ENCODE data around the gene DOCK9. TPM values are rescaled to one million over a fixed set of nuclear protein-coding genes. Genes with fewer than 3 reads are reported as not detected.

Gene DOCK9
- total RNA-seq, 1 donor from 2014 or later: 45.9 TPM

GRCh38 chr13:98783856-98784478 lies 193.9 kb downstream of the DOCK9 start:
- Mint-ChIP-seq H3K36me3 (ENCODE audit: low read depth) (peaks cover 2% of the 10 kb centered on the region), H3K27ac (ENCODE audit: unreplicated experiment) (no peak overlapping the region), H3K4me3 (ENCODE audit: unreplicated experiment) (no peak overlapping the region), H3K27me3 (ENCODE audit: low read depth) (peaks cover 12% of the 10 kb centered on the region), H3K4me1 (ENCODE audit: low read depth) (peaks cover 2% of the 10 kb centered on the region), H3K9me3 (ENCODE audit: low read depth) (peaks cover 6% of the 10 kb centered on the region)
- DNase-seq (ENCODE audit: low spot score): no peak
- TF ChIP-seq, protein P1, sequence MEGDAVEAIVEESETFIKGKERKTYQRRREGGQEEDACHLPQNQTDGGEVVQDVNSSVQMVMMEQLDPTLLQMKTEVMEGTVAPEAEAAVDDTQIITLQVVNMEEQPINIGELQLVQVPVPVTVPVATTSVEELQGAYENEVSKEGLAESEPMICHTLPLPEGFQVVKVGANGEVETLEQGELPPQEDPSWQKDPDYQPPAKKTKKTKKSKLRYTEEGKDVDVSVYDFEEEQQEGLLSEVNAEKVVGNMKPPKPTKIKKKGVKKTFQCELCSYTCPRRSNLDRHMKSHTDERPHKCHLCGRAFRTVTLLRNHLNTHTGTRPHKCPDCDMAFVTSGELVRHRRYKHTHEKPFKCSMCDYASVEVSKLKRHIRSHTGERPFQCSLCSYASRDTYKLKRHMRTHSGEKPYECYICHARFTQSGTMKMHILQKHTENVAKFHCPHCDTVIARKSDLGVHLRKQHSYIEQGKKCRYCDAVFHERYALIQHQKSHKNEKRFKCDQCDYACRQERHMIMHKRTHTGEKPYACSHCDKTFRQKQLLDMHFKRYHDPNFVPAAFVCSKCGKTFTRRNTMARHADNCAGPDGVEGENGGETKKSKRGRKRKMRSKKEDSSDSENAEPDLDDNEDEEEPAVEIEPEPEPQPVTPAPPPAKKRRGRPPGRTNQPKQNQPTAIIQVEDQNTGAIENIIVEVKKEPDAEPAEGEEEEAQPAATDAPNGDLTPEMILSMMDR (IDR thresholded peaks at IDR 0.05): no peak

DNA sequence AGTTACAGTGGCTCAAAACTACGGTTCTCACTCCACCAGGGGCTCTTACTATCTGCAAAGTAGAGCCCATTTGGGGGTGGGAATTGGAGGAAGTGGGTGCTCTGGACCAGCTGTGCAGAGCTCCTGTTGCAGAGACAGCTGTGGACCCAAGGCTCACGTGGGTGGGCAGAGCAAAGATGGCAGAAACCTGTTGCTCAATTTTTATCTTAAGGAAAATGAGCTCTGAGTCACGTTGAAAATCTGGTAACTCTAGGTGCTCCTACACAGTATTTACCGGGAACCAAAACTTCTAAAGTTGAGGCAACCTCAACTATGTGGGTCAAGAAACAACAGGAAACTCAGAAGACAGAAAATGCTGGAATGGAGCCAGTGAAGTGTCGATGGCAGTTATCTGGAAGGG lies 195.2 kb downstream of the DOCK9 start:
- TF ChIP-seq, protein P1 (IDR thresholded peaks at IDR 0.05): no peak
- Mint-ChIP-seq H3K9me3 (ENCODE audit: low read depth) (peaks cover 6% of the 10 kb centered on the region), H3K36me3 (ENCODE audit: low read depth) (peaks cover 2% of the 10 kb centered on the region), H3K27me3 (ENCODE audit: low read depth) (peaks cover 11% of the 10 kb centered on the region), H3K4me1 (ENCODE audit: low read depth) (peaks cover 2% of the 10 kb centered on the region), H3K4me3 (ENCODE audit: unreplicated experiment) (no peak overlapping the region), H3K27ac (ENCODE audit: unreplicated experiment) (no peak overlapping the region)
- no peak for DNase-seq (ENCODE audit: low spot score)

DNA sequence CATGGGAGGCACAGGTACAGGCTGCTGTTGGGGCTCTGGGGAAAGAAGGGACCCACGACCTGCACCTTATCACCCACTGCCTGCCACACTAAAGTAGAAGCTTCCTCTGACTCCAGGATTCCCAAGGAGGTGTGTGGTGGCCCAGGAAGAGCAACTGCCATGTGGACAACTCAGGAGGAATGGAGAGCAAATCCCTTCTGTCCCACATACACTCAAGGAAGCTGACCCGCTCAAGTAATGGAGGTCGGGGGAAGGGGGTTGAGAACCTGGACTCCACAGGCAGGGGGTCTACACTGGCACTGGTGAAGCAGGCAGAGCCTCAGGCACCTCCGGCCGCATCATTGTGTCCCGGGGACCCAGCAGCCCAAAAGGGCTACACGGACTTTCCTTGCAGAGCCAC lies 196.0 kb downstream of the DOCK9 start:
- Mint-ChIP-seq H3K27me3 (ENCODE audit: low read depth) (peaks cover 6% of the 10 kb centered on the region), H3K4me1 (ENCODE audit: low read depth) (peaks cover 2% of the 10 kb centered on the region), H3K9me3 (ENCODE audit: low read depth) (peaks cover 6% of the 10 kb centered on the region), H3K27ac (ENCODE audit: unreplicated experiment) (no peak overlapping the region), H3K4me3 (ENCODE audit: unreplicated experiment) (no peak overlapping the region), H3K36me3 (ENCODE audit: low read depth) (no peaks in the 10 kb centered on the region)
- TF ChIP-seq, protein P1 (IDR thresholded peaks at IDR 0.05): no peak
- no peak for DNase-seq (ENCODE audit: low spot score)

GRCh38 chr13:98781470-98781869 lies 196.4 kb downstream of the DOCK9 start:
- H3K4me3 Mint-ChIP-seq (ENCODE audit: unreplicated experiment): no peak overlapping the region
- DNase-seq (ENCODE audit: low spot score): no peak
- no peak overlapping the region for H3K27ac Mint-ChIP-seq (ENCODE audit: unreplicated experiment)
- H3K4me1 Mint-ChIP-seq (ENCODE audit: low read depth): peaks cover 2% of the 10 kb centered on the region
- H3K9me3 Mint-ChIP-seq (ENCODE audit: low read depth): peaks cover 6% of the 10 kb centered on the region
- H3K27me3 Mint-ChIP-seq (ENCODE audit: low read depth): peaks cover 3% of the 10 kb centered on the region
- TF ChIP-seq, protein P1 (IDR thresholded peaks at IDR 0.05): no peak
- no peaks in the 10 kb centered on the region for H3K36me3 Mint-ChIP-seq (ENCODE audit: low read depth)

DNA sequence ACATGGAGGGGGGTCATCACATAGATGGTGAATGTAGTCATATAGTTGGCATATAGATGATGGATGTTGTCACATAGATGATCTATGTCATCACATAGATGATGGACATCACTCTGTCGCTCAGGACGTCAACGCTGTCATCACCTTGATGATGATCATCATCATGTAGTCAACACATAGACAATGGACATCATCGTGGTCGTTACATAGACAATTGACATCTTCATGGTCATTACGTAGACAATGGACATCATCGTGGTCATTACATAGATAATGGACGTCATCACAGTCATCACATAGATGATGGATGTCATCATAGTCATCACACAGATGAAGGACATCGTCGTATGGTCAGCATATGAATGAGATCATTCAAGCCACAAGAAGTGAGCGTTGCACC lies 196.8 kb downstream of the DOCK9 start:
- H3K4me3 Mint-ChIP-seq (ENCODE audit: unreplicated experiment): no peak overlapping the region
- peaks cover 6% of the 10 kb centered on the region for H3K9me3 Mint-ChIP-seq (ENCODE audit: low read depth)
- no peak for DNase-seq (ENCODE audit: low spot score)
- peaks cover 4% of the 10 kb centered on the region for H3K4me1 Mint-ChIP-seq (ENCODE audit: low read depth)
- TF ChIP-seq, protein P1 (IDR thresholded peaks at IDR 0.05): no peak
- H3K27me3 Mint-ChIP-seq (ENCODE audit: low read depth): peaks cover 3% of the 10 kb centered on the region
- H3K27ac Mint-ChIP-seq (ENCODE audit: unreplicated experiment): no peak overlapping the region
- no peaks in the 10 kb centered on the region for H3K36me3 Mint-ChIP-seq (ENCODE audit: low read depth)
